ENCODE data around the gene SLC16A7. TPM values are rescaled to one million over a fixed set of nuclear protein-coding genes. Genes with fewer than 3 reads are reported as not detected.

SLC16A7 gene
- total and polyA plus RNA-seq, 2 of the 8 experiments (the other 6 are each of a cell fraction or from before 2014, with no cell fraction given), result 0.74 to 4.3 TPM

DNA sequence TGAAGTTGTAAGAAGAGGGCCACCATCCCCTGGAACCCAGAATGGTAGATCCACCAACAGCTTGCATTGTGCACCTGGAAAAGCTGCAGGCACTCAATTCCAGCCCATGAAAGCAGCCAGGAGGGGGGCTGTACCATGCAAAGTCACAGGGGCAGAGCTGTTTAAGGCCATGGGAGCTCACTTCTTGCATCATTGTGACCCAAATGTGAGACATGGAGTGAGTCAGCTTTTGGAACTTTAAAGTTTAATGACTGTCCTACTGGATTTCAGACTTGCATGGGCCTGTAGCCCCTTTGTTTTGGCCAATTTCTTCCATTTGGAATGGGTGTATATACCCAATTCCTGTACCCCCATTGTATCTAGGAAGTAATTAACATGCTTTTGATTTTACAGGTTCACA is 50.8 kb downstream of the SLC16A7 start (continued):
- no peak for TF ChIP-seq RBBP5 (IDR thresholded peaks at IDR 0.05; ENCODE audit: borderline replicate concordance, low read depth, low read length)

DNA sequence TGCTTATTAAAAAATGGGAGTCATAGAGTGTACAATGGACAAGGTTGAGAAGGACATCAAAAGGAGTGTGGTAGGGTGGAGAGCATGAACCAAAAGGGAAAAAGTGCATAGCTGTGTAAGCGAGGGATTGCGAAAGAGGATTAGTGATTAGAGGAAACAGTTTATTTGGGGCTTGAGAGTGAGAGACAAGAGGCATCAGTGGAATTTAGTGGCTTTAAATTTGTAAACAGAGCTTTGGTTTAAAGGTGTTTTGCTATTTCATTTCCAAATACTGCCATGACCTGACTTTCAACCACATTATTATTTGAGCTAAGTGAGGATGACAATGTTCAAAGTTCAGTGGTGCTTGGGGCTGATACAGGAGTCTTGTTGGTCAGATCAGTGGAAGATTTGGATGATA is 53.4 kb downstream of the SLC16A7 start:
- no peak overlapping the region for H2BK15ac ChIP-seq (ENCODE audit: low read length)
- H3K23me2 ChIP-seq (ENCODE audit: low read depth, low read length), result no peaks in the 10 kb centered on the region
- no peak overlapping the region for H4K91ac ChIP-seq (replicated peaks; ENCODE audit: insufficient read length, low read length)
- H3K4me2 ChIP-seq (ENCODE audit: insufficient read depth in 1 of 2, low read depth in 2 of 2, low read length in 2 of 2), result no peak overlapping the region
- no peak overlapping the region for H2BK12ac ChIP-seq (ENCODE audit: low read depth, low read length)
- no peak overlapping the region for H2AK5ac ChIP-seq (ENCODE audit: low read depth, low read length)
- H2BK20ac ChIP-seq (ENCODE audit: low read length), result no peak overlapping the region
- no peak overlapping the region for H3K18ac ChIP-seq (ENCODE audit: extremely low read depth, low read length)
- CTCF ChIA-PET (ENCODE audit: partially characterized antibody), result no interaction called here
- H3K56ac ChIP-seq (replicated peaks; ENCODE audit: insufficient read length, low read depth, low read length), result no peak overlapping the region
- H3K27ac ChIP-seq (ENCODE audit: low read depth, low read length), result no peak overlapping the region
- H2AFZ ChIP-seq (ENCODE audit: low read length), result no peak overlapping the region
- no peak overlapping the region for H3K9ac ChIP-seq (replicated peaks in 1 of 4; ENCODE audit: extremely low read depth in 1 of 4, low read depth in 3 of 4, low read length in 3 of 4)
- H3K14ac ChIP-seq (ENCODE audit: insufficient read length), result no peak overlapping the region
- no peaks in the 10 kb centered on the region for H3K4me1 ChIP-seq (replicated peaks in 1 of 4; ENCODE audit: control insufficient read depth in 3 of 4, insufficient read depth in 4 of 4, low read length in 3 of 4)
- no peaks in the 10 kb centered on the region for H3K79me2 ChIP-seq (ENCODE audit: control insufficient read depth in 1 of 2, insufficient read depth in 2 of 2, low read length in 2 of 2)
- no peak overlapping the region for H3K23ac ChIP-seq (ENCODE audit: insufficient read length)
- H4K8ac ChIP-seq (ENCODE audit: extremely low read depth, insufficient read depth, low read length), result no peak overlapping the region
- TF ChIP-seq CEBPB (IDR thresholded peaks at IDR 0.05; ENCODE audit: low read depth, low read length) (peak; percentile 60), SP1 (IDR thresholded peaks at IDR 0.05; ENCODE audit: low read depth, low read length) (no peak)
- DNase-seq (ENCODE audit: low read depth in 1 of 2, low spot score in 2 of 2) (no peak), FAIRE-seq (no peak)
- H3K79me1 ChIP-seq (ENCODE audit: low read depth, low read length), result no peaks in the 10 kb centered on the region
- no peak overlapping the region for H2BK5ac ChIP-seq (ENCODE audit: low read depth, low read length)
- no peak overlapping the region for H3K4me3 ChIP-seq (ENCODE audit: extremely low read depth in 1 of 4, insufficient read depth in 2 of 4, low read depth in 3 of 4, low read length in 4 of 4)
- no peaks in the 10 kb centered on the region for H3K36me3 ChIP-seq (ENCODE audit: control insufficient read depth in 2 of 4, insufficient read depth in 4 of 4, low read length in 3 of 4)
- H3K9me3 ChIP-seq (ENCODE audit: insufficient read depth in 2 of 2, low read depth in 1 of 2, low read length in 1 of 2), result no peaks in the 10 kb centered on the region
- no peak overlapping the region for H3K4ac ChIP-seq (replicated peaks; ENCODE audit: insufficient read length, low read depth, low read length)
- WGBS, 2 experiments (ENCODE audit: extremely low coverage in 1 of 2, insufficient coverage in 1 of 2, insufficient read length in 1 of 2, insufficient replicate concordance in 2 of 2, low coverage in 1 of 2, low lambda C conversion rate in 2 of 2, missing lambda C conversion rate in 1 of 2), result 87 to 100% methylated on average over 2 of the region's 2 CpGs
- POLR2A ChIA-PET (ENCODE audit: partially characterized antibody), result no interaction called here
- H4K20me1 ChIP-seq (replicated peaks in 1 of 2; ENCODE audit: control insufficient read depth in 1 of 2, insufficient read depth in 2 of 2, low read length in 2 of 2), result no peaks in the 10 kb centered on the region
- no peaks in the 10 kb centered on the region for H3K27me3 ChIP-seq (replicated peaks in 1 of 4; ENCODE audit: control insufficient read depth in 3 of 4, extremely low read depth in 1 of 4, insufficient read depth in 3 of 4, low read length in 3 of 4)
- H2BK120ac ChIP-seq (replicated peaks; ENCODE audit: low read depth, low read length), result no peak overlapping the region
- no peak overlapping the region for H4K5ac ChIP-seq (ENCODE audit: insufficient read length, low read depth, low read length)

Data from H1 (cell line).